C4-2B (cell line): Measurements from ENCODE around the gene ERICH6B.

Experiments used
- H3K27ac ChIP-seq: fragments of 450-650 bp; 2 replicates; pipeline ENCODE4 v1.5.1; 2017
- CTCF ChIP-seq: fragments of 450-650 bp; conservative IDR thresholded peaks from 2 replicates; pipeline ENCODE4 v1.5.1; 2017; ENCODE audit warnings: mild to moderate bottlenecking
- ZFX ChIP-seq: fragments of 450-650 bp; IDR thresholded peaks from 2 replicates; pipeline ENCODE4 v1.6.1; 2017

Gene ERICH6B

GRCh38 chr13:45548281-45548680 is 67.3 kb downstream of the ERICH6B start:
- TF ChIP-seq ZFX: no peak
- no peak for TF ChIP-seq CTCF
- no peak overlapping the region for H3K27ac ChIP-seq

GRCh38 chr13:45546410-45546765 is 69.2 kb downstream of the ERICH6B start:
- TF ChIP-seq ZFX: no peak
- TF ChIP-seq CTCF: no peak
- no peak overlapping the region for H3K27ac ChIP-seq

- no peak overlapping the region for H3K27ac ChIP-seq
- TF ChIP-seq ZFX: no peak
- TF ChIP-seq CTCF: no peak
Observed at GRCh38 chr13:45545686-45546409, 69.7 kb downstream of the ERICH6B start.

- no peak for TF ChIP-seq ZFX
- no peak; the same call in 1 of the 2 replicates for TF ChIP-seq CTCF
- no peak overlapping the region for H3K27ac ChIP-seq
Observed at GRCh38 chr13:45544520-45544919, 71.0 kb downstream of the ERICH6B start.

- no peak overlapping the region for H3K27ac ChIP-seq
- TF ChIP-seq ZFX: no peak
- TF ChIP-seq CTCF: no peak
Observed at GRCh38 chr13:45542878-45543277, 72.7 kb downstream of the ERICH6B start.

GRCh38 chr13:45542391-45542790 is 73.1 kb downstream of the ERICH6B start:
- H3K27ac ChIP-seq: no peak overlapping the region

GRCh38 chr13:45541806-45542205 is 73.7 kb downstream of the ERICH6B start:
- no peak for TF ChIP-seq CTCF
- TF ChIP-seq ZFX: no peak
- no peak overlapping the region for H3K27ac ChIP-seq

More at GRCh38 chr13:45542391-45542790, 73.1 kb downstream of the ERICH6B start:
- no peak for TF ChIP-seq CTCF
- TF ChIP-seq ZFX: no peak
